HEK293 (cell line): ENCODE measurements around the gene DNER.

ENCODE experiments used
- BCL11A ChIP-seq: fragments of 450-650 bp; formaldehyde crosslinking; IDR thresholded peaks from 2 replicates; pipeline ENCODE4 v1.5.1; 2016; ENCODE audit warnings: low read depth, missing biosample characterization, missing genetic modification characterization
- ZBTB20 ChIP-seq: fragments of 450-650 bp; formaldehyde crosslinking; IDR thresholded peaks from 2 replicates; pipeline ENCODE4 v1.5.1; 2016; ENCODE audit warnings: missing biosample characterization, missing genetic modification characterization
- ZNF426 ChIP-seq: fragments of 450-650 bp; formaldehyde crosslinking; IDR thresholded peaks from 2 replicates; pipeline ENCODE4 v1.5.1; 2017; ENCODE audit warnings: missing biosample characterization, missing genetic modification characterization, mild to moderate bottlenecking, inconsistent platforms, moderate library complexity
- TF ChIP-seq, protein P1 (sequence below): fragments of 450-650 bp; formaldehyde crosslinking; IDR thresholded peaks from 2 replicates; pipeline ENCODE4 v1.5.1; 2016; ENCODE audit warnings: missing biosample characterization, missing genetic modification characterization
- TF ChIP-seq, protein P2 (sequence below): fragments of 450-650 bp; formaldehyde crosslinking; conservative IDR thresholded peaks from 2 replicates; pipeline ENCODE4 v1.5.1; 2016; ENCODE audit warnings: low read depth, missing biosample characterization, missing genetic modification characterization

DNA sequence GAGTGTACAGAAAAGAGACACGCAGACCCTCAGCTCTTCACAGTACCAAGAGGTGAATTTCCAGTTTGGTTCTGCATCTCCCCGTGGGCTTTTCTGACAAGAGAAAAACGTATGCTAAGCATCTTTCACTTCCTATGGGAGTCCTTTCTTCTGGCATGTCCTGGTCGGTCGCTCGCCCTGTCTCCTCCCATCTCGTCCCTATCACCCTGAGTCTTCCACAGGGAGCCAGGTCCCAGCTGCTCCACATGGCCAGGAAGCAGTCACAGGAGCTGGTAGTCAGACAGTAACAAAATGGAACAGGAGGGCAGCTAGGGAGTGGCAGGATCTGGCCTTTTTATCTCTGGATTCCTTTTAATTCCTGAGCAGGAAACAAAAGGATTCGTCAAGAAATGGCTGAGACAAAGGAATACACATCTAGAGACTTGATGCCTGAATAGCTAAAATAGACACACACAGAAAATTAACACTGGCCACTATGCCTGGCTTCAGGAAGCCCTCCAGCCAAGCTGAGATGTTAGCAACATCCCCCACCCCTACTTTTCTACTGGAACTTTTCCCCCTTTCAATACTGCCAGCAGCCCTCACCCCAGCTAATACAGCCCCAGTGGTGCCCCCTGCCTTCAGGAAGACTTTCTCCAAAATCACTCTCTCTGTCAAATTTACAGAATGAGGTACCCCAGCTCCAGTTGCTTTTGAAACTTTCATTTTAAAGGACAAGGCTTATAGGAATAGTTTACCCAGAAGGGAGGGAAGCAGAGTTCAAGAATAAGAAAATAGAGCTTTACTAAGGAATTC, 136.1 kb downstream of the DNER start:
- TF ChIP-seq, protein P1, sequence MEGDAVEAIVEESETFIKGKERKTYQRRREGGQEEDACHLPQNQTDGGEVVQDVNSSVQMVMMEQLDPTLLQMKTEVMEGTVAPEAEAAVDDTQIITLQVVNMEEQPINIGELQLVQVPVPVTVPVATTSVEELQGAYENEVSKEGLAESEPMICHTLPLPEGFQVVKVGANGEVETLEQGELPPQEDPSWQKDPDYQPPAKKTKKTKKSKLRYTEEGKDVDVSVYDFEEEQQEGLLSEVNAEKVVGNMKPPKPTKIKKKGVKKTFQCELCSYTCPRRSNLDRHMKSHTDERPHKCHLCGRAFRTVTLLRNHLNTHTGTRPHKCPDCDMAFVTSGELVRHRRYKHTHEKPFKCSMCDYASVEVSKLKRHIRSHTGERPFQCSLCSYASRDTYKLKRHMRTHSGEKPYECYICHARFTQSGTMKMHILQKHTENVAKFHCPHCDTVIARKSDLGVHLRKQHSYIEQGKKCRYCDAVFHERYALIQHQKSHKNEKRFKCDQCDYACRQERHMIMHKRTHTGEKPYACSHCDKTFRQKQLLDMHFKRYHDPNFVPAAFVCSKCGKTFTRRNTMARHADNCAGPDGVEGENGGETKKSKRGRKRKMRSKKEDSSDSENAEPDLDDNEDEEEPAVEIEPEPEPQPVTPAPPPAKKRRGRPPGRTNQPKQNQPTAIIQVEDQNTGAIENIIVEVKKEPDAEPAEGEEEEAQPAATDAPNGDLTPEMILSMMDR (tag by site-specific recombination): no peak
- TF ChIP-seq ZNF426 (tag by site-specific recombination): no peak
- TF ChIP-seq, protein P2, sequence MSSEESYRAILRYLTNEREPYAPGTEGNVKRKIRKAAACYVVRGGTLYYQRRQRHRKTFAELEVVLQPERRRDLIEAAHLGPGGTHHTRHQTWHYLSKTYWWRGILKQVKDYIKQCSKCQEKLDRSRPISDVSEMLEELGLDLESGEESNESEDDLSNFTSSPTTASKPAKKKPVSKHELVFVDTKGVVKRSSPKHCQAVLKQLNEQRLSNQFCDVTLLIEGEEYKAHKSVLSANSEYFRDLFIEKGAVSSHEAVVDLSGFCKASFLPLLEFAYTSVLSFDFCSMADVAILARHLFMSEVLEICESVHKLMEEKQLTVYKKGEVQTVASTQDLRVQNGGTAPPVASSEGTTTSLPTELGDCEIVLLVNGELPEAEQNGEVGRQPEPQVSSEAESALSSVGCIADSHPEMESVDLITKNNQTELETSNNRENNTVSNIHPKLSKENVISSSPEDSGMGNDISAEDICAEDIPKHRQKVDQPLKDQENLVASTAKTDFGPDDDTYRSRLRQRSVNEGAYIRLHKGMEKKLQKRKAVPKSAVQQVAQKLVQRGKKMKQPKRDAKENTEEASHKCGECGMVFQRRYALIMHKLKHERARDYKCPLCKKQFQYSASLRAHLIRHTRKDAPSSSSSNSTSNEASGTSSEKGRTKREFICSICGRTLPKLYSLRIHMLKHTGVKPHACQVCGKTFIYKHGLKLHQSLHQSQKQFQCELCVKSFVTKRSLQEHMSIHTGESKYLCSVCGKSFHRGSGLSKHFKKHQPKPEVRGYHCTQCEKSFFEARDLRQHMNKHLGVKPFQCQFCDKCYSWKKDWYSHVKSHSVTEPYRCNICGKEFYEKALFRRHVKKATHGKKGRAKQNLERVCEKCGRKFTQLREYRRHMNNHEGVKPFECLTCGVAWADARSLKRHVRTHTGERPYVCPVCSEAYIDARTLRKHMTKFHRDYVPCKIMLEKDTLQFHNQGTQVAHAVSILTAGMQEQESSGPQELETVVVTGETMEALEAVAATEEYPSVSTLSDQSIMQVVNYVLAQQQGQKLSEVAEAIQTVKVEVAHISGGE (tag by site-specific recombination): no peak
- TF ChIP-seq ZBTB20: no peak
- no peak for TF ChIP-seq BCL11A (tag by site-specific recombination)
